ENCODE measurements around the gene SREK1IP1.

SREK1IP1 gene

DNA sequence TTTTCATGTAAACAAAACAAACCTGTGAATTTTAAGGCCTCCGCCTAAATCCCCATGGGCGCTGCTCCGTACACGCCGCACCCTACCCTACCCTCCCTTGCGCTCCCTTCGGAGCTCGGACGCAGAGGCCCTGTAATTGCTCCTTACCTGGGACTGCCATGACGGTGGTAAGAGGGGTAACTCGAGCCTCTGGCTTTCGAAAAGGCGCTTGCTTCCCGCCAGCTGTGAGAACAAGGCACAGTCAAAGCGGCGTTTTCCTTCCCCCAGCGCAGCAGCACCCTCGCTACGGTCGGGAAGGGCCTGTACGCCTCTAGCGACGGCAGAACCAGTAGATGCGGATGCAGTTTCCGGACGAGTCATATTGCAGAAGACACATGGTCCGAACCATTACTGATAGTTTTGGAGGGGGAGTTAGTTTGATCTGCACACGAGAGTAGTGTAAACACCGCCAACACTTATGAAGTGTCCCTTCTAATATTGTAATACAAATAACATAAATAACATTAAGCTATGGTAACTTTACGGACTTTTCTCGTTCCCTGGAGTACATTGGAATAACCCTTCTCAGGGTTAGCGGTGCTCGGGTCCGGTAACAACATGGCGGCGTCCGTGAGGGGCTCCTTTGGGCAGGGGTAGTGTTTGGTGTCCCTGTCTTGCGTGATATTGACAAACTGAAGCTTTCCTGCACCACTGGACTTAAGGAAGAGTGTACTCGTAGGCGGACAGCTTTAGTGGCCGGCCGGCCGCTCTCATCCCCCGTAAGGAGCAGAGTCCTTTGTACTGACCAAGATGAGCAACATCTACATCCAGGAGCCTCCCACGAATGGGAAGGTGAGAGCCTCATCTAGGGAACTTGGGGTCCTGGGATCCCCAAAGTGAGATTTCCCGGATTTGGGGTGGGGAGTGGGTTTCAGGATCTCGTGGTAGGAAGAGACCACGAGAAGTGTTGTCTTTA lies at the start of gene SREK1IP1, which contains the start of gene CWC27:
Gene SREK1IP1 (minus strand): TSS at position 334 of the 955 bp plus-strand sequence. CDS start 174 bp downstream, at position 160.
Gene CWC27 (plus strand): TSS at position 573 of the 955 bp plus-strand sequence. CDS start 217 bp downstream, at position 790.
- DNase-seq, result peak; percentile 79 to 89

DNA sequence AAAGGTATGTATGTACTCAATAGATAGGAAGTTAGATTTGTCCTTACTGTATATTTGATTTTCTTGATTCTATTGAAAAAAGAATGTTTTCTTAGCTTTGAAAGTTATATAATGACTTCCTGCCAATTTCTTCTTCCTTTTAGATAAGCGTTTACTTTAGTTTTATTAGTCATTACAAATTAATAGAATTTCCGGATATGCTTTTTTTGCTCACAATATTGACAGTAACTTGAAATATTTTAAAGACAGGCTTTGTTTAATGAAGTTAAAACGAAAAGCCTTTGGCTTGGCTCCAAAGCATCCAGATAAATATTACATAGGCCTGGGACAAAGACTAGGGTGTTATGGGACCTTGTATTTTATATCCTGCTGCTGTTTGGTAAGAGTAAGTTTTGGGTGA lies 49.8 kb upstream of the SREK1IP1 start:
- DNase-seq, result no peak

DNA sequence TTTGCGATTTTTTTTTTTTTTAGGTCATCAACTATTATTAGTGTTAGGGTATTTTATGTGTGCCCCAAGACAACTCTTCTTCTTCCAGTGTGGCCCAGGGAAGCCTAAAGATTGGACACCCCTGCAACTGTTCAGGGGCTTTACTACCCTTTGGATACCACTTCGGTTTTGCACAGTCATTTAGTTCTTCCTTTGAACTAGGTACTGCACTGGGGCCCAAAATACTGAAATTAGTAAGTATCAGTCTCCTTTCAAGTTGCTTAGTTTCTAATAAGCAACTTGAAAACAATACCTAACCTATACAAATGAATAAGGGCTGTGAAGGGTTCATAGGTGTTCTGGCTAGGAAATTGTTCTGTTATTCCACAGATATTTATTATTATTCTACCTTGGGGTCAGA lies 45.6 kb upstream of the SREK1IP1 start:
- no peak for DNase-seq

DNA sequence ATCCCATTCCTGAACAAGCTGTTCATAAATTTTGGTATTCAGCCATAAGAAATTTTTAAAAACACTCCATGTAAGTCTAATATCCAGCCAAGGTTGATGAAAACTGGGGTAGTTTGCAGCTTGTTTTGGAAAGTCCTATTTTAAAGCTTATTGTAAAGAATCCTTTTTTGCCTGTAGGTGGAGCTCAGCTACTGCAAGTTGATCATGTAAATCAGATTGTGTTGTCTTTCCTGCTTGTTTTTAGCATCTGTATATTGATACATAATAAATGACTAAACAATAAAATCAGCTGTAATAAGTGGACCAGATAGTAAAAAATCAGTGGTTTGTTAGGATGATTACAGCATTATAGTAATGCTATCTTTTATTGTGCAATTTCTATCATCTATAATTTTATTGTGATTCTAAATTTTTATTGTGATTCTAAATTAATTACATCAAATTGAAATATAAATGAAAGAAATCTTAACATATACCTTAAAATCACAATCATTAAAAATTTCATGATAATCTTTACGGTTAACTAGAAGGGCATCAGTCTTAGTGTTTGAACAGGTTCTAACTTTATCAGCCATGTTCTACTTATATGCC lies 42.7 kb upstream of the SREK1IP1 start:
- DNase-seq, result peak in 1 of 2 donors; percentile 53

DNA sequence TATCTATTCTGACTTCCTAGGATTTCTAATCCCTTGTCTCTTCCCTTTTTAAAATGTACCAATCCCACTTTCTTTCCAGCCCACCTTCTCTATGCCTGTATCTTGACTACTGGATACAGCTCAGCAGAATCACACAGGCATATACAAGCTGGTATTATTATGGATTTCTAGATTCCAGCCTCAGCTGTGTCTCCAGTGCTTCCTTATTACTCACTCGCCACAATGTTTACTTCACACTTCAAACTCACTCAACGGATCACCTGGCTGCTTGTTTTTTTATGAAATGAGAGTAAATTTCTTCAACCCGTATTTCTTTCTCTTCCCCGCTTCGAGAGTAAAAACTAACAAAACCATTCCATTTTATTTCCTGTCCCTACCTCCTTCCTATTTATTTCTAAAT lies 39.0 kb upstream of the SREK1IP1 start:
- DNase-seq, result no peak

DNA sequence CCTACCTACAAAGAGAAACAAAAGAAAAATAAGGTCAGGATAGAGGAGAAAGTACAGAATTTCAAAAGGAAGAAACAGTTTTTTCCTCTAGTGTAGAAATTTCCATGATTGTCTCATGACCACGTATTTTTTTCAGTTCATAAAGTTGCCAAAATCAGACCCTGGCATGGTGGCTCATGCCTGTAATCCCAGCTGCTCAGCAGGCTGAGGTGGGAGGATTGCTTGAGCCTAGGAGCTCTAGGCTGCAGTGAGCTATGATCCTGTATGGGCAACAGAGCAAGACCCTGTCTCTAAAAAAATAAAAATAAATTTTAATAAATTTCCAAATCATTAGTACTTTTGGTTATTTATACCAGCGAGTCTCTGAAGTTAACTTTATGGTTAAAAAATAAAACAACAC lies 38.0 kb upstream of the SREK1IP1 start:
- DNase-seq, result no peak

DNA sequence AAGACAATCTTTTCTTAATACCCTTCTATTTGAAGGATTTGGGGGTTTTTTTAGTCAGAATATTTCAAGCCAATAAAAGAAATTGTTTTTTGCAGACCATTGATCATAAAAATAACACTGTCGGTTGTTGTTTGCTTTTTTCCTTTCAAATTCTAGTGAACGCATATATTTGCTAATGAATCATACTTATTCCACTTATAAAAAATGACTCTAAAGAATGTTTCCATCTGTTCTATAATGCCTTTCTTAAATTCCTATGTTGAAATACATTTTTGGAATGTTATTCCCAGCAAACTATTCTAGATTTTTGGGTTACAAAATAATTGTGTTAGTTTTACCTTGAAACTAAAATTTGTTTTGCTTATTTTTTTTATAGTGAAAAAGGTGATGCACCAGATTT lies 32.4 kb upstream of the SREK1IP1 start:
- no peak for DNase-seq

DNA sequence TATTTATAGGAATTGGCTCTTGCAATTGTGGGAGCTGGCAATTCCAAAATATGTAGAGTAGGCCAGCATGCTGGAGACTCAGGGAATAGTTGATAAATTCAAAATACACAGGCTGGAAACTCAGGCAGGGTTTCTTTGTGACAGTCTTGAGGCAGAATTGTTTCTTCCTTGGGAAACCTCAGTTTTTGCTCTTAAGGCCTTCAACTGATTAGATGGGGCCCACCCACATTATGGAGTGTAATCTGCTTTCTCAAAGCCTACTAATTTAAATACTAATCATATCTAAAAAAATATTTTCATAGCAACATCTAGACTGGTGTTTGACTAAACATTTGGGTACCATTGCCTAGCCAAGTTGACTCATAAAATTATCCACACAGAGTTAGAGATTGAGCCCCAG lies 27.8 kb upstream of the SREK1IP1 start:
- no peak for DNase-seq

DNA sequence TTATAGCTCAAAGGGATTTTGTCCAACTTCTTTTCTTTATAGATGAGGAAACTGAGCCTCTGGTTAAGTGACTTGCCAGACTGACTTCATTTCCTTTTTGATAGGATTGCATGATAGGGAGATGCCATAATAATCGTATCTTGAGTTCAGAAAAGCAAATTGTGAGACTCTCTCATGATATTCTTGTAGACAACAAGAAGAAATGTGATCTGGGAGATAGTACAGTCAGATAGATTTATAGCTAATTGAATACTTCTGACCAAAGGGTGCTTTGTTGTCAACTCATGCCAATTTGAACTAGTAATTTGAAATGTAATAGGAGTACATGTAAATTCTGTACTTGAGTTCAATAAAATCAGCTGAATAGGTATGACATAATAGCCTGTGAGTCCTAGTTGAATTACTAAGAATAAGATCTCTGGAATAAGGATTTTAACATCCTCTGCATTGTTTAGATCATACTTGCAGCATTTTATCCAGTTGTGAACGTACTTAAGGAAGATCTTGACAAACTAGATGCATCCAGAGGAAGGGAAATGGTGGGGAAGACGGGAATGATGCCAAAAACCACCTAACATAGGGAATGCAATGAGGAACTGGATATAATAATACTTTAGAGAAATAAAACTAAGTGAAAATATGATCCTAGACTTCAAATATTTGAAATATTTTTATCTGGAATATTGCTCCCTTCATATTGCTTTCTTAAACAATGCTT lies 25.7 kb upstream of the SREK1IP1 start:
- DNase-seq, result no peak

DNA sequence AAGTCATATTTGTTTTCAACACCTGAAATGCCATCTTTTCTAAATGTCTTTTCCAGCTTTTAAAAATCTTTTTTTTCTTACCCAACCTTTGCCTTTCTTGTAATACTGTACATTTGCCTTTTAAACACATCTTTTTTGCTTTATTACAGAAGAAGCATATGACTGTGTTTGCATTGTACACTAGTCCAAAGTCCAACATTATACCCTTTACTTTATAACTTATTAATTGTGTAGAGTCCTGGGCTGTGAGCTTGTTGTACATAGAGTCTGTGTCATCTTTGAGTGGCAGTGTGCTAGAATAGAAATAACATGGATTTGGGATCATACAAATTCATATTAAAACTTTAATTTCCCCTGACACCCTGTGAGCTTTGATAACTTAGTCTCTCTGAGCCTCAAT lies 24.0 kb upstream of the SREK1IP1 start:
- DNase-seq, result no peak

DNA sequence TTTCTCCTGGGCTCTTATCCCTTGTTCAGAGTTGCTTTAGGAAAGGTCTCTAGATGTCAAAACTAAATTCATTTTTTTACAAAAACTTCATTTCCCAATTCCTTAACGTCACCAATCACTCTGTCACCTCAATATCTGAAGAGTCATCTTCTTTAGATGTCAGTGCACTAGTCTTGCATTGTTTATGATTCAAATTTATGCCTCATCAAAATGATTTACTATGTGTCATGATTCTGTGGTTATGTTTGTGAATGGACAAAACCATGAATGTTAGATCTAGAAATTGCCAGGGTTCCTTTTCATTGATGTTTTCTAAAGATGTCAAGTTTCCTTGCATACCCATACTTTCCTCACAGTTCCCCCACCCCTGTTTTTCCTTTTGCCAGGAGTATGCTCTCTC lies 21.7 kb upstream of the SREK1IP1 start:
- no peak for DNase-seq

DNA sequence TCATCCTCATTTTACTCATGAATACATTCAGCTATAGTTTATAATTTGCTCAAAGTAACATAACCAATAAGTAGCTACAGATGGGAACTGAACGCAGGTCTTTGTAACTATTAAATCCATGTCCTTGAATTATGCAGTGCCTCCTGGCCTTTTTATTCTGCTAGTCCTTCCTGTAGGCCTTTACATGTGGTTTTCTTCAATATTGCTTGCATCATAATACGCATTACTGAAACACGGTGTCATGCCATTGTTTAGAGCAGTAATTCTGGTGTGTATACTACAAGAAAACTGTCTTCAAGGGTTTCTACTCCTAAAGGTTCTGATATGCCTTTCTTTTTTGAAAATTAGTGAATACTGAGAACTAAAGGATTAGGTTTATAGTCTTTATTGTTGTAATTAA lies 21.0 kb upstream of the SREK1IP1 start:
- DNase-seq, result no peak

DNA sequence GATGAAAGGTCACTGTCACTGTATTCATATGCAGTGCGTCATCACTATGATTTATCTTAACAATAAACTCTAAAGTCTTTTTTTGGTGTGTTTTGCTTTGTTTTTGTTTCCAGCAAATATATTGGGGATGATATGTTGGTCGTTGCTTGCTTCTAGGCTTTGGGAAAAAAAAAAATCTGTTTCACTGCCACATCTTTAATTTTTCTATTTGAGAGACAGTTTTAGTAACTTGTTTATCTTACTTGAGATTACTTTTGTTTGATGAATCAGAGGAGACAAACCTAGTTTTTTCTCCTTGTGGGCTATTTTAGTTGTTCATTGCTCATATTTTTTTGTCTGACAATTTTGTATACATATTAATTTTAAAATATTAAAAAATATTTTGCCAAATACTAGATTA lies 19.7 kb upstream of the SREK1IP1 start:
- no peak for DNase-seq

DNA sequence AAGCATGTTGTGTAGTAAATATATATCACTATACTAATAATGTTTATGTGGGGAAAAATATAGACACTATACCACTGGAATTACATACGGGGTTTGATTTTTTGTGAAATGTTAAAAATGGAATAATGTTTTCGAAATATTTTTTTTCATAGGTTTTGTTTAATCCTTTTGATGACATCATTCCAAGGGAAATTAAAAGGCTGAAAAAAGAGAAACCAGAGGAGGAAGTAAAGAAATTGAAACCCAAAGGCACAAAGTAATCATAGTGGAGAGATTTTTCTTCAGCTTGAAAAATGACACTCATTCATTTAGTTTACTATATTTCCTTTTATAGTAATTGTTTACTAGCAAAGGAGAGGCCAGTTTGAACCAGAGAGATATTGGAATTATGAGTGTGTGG lies 17.9 kb upstream of the SREK1IP1 start:
- no peak for DNase-seq

DNA sequence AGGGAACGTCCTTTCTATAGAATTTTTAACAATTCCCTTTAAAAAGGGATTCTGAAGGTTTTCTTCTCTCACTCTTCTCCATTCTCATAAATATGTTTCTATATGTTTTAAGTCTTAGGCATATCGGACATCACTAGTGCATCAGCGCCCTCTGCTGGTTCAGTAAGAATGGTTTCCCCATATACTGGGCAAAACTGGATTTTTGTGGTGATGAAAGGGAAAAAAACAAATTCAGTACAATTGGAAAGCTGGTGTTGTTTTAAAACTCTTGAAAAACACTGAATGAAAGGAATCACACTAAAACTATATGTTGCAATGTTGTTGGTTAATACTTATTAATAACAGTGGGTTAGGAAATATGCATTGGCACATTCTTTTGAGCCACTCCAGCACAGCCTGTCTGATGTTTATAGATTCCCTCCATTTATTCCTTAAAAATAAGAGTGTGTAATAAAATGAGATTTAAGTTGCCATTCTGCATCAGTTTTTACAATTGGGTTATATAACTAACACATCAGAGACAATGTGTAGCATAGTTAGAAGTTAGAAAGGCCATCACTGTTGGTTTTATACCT lies 16.0 kb upstream of the SREK1IP1 start:
- peak; percentile 68 to 77 for DNase-seq

DNA sequence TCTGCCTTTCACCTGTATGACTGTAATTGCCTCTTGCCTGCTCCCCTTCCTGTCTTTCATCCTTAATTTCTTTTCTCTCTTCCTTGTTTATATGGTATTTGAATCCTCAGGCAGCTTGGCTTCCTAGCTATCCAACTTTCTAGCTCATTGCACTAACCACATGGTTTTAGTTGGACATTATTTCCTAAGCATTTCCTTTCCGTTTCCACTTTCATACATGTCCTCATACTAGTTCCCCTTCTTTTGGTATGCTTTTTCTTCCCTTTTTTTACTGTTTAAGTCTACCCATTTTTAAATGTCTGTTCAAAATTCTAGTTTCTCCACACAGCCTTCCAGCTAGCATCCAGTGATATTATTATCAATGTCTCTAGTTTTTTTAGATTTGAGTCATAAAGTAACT lies 6.8 kb upstream of the SREK1IP1 start:
- no peak for DNase-seq

DNA sequence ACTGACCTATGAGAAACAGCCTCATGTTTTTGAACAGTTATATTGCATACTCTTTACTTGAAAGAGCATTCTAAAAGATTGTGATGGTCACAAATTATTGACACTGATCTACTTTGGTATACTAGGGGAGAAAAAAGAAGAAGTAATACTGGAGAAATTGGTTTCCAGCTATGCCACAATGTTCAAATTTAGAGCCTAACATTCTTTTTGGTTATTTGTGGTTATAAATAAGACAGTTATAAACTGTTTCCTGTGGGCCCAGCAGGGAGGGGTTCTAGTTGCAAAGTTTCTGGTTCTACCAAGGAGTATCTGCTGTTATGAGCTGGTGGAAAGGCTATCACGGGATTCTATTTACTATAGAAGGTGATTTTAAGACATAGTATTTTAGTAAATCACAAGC lies 5.0 kb upstream of the SREK1IP1 start:
- no peak for DNase-seq

DNA sequence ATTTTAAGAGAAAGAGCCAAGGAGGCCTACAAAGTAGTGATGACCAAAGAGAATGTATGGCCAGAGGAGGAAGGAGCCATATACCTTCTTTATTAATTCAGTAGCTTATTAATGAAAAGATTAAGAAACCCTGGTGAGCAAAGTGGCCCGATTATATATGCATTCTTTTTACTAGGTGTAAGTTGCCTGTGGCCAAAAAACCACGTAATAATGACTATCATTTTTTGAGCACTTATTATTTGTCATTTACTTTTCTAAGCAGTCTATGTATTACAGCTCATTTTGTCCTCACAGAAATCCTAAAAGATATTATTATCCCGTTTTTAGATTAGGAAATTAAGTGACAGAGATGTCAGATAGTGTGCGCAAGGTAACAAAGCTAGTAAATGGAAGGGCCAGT lies 3.2 kb upstream of the SREK1IP1 start:
- no peak for DNase-seq

DNA sequence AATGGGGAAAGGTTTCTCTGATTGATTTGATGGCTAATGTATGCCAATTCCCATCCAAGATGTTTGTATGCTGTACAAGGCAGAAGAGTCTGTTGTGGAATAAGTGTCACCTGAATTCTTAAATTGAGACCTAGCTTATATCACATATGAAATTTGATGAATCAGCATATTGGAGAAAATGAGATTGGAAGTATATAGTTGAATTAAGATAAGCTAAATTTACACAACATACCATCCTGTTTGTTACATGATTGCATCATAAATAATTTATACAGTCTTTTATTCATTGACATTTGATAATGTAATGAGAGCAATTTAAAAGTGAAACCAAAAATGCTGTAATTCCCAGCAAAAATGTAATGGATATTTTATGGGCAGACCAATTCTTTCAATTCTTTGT lies 1.4 kb upstream of the SREK1IP1 start:
- DNase-seq, result no peak

DNA sequence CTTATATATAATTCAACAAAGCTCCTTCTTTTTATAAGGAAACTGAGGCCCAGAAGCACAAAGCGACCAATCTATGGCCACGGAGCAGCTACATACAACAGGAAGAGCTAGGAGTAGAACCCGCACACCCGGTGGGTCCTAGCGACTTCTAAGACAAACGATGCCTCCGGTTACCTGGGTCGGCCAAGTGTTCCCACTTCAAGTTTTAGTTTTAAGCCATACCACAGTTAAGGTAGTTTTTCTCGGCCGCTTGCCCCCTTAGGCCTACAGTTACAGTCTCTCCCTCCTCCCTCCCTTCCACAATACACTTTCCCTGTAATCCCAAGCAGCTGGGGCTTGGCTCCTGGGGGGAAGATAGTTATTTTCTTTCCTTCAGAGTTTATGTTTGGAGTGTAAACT lies 533 bp downstream of the SREK1IP1 start:
- DNase-seq, result no peak

DNA sequence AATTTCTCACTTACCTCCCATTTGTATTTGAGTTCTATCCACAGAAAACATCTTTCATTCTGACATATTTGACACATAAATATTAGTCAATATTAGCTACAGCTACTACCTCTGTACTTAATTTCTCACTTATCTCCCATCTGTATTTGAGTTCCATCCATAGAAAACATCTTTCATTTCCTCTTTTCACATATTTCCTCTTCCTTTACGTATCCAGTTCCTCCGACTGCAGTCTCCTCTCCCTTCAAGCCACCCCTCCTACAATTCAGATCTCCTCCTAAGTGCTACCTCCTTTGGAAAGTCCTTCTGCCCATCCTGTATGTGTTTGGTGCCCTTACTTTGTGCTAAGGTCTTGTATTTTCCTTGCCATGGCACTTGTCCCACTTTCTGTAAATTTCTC lies 1.6 kb downstream of the SREK1IP1 start:
- DNase-seq, result no peak

DNA sequence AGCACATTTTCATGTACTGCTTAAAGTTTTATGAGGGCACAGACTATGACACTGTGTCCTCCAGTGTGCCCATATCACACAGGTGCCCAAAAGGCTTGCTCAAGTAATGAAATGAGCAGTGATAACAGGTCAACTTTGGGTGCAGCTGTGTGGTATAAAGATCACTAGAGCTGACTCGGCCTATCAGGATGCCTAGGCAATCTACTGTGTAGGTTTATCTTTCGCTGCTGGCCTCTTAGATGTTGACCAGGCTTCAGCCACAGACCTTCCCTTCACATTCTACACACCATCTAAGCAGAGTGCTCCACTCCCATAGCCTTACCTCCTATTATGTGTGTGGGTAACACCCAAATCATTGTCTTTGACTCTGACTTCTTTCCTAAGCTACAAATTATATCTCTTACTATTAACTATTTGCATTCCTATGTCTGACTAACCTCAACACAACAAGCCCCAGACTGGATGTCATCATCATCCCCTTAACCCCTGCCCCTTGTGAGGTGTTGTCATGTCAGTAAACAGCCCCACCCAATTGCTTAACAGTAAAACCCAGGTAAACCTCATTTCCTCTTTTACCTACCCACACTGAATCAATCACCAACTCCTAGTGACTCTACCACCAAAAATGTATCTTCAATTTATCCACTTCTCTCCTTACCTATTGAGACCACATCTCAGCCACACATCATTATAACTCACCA lies 2.5 kb downstream of the SREK1IP1 start:
- no peak for DNase-seq

Data from CD4-positive, alpha-beta T cell treated with Interferon alpha-2 for 1 hour (primary cell).